Suprapubic skin (tissue), 4 donors: Measurements from ENCODE around the gene PRXL2B.

Experiments
- CTCF ChIP-seq, 2 donors: fragments of 200-600 bp in 1 of 2; fragments of 450-650 bp in 1 of 2; sonication (generic) in 1 of 2; IDR thresholded peaks; one replicate each; pipeline ENCODE4 v1.5.1; 2016 to 2019; ENCODE audit warnings: antibody characterized with exemption in 2 of 2, mild to moderate bottlenecking in 1 of 2, moderate library complexity in 1 of 2
- EP300 ChIP-seq: sonication (generic); formaldehyde crosslinking; IDR thresholded peaks from one replicate; pipeline ENCODE4 v1.6.1; 2017; ENCODE audit warnings: antibody characterized with exemption
- POLR2A ChIP-seq, 2 donors: fragments of 450-650 bp; IDR thresholded peaks; one replicate each; pipeline ENCODE4 v1.6.1; 2017; ENCODE audit warnings: antibody characterized with exemption in 2 of 2, mild to moderate bottlenecking in 2 of 2, moderate library complexity in 2 of 2
- POLR2AphosphoS5 ChIP-seq, 3 donors: sonication (generic); formaldehyde crosslinking; IDR thresholded peaks; one replicate each; pipeline ENCODE4 v1.6.1; 2017; ENCODE audit warnings: antibody characterized with exemption in 3 of 3

DNA sequence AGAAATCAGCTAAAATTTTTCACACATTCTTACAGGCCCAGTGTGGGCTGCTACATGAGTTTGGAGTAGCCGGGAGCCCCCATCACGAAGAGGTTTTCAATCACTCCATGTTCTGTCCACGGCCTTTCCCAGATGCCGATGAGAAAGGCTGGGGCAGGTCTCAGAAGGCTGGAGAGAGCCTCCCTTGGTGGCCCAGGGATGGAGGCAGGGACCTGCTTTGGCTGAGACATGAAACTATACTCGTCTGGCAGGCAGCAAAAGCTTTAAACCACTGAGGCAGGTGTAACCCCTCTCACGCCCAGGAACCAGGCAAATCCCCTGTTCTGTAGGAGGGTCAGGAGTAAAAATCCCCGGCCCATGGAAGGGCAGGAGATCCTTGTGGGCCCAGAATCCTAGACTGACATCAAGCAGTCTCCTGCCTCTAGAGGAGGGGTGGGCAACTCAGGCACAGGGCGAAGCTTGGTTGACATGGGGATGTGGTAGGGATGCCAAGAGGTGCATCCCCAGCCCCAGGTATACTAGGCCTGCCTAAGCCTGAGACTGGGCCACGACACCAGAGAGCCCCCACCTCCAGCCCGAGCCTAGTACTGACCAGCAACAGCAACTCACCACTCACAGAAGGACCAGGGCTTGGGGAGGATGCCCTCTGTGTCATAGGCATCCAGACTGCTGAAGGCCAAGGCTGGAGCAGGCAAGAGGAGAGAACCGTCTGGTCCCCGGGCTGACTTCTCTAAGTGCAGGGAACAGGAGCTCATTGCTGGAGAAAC, 37.2 kb downstream of the PRXL2B start:
- TF ChIP-seq CTCF (IDR thresholded peaks at IDR 0.05) (no peak), POLR2A (IDR thresholded peaks at IDR 0.05) (no peak), EP300 (no peak), POLR2AphosphoS5 (IDR thresholded peaks at IDR 0.05) (no peak)
